HG03457 (cell line): ENCODE data around the gene PAH.

Experiments
- ATAC-seq: cut with Tn5 transposase; IDR thresholded peaks from one replicate; pipeline ENCODE4 v1.9.1; 2021; ENCODE audit warnings: moderate number of reproducible peaks; ENCODE audit not compliant: unreplicated experiment

The PAH gene

DNA sequence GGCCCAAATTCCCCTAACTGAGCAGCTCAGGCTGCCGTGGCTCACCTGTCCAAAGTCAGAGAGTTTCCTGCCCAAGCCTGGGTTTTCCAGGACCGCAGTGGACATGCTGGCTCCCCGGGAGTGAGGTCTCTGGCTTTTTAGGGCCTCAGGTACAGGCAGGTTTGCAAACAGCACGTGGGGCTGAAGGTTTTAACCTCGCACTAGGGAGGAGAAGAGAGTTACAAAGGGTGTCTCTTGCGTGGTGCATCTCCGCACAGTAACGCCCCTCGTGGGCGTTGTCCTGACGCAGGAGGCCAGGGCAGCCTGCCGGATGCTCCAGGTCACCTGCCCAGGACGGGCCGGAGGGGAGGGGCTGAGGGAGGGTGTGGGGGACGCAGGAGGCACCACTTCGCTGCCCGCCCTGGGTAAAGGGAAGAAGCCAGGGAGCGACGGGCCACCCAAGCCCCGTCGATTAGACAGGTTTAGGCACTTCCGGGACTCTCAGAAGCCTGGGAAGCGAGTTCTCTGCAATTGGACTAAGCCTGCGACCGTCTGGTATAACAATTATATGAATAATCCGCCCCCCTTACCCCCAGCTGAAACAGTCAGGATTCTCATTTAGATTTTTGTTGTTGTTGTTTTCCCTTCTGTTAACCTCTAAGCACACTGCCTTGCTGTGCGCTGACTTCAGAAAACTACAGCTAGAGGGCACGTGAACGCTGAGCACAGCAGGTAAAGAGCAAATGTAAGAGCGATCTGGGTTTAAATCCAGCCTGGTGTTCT, at the start of gene PAH:
PAH (minus strand) TSS at position 219 of the 762 bp plus-strand sequence; CDS start at position 105, 114 bp downstream.
- ATAC-seq, result no peak

DNA sequence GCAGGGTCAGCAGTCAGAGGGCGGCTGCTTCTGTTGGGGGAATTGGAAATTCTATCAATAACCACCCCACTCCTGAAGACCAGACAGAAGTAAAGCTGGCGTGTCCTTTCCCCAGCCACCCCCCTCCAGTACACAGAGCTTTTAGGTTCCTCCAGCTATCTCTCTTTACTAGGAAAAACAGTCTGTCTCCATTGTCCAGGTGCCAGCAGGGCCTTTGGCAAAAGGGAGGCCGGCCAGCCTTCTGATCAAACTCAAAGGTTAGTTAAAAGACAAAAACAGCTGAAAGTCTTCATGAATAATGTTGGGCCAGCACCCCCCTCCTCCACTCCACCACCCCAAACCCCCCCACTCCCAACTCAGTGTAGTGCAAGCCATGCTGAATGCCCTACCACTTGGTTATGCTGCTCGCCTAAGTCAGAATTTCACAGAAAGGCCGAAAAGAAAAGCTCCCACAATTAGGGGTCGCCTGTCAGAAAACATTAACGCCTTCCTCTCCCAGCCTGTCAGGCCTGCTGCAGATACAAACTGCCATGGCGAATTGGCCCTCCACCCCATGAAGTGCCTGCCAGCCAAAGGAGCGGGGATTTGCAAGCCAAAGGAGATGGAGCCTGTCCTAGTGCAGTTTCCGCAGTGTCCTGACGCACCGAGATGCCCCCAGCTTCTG, 49.3 kb upstream of the PAH start:
- ATAC-seq, result no peak

DNA sequence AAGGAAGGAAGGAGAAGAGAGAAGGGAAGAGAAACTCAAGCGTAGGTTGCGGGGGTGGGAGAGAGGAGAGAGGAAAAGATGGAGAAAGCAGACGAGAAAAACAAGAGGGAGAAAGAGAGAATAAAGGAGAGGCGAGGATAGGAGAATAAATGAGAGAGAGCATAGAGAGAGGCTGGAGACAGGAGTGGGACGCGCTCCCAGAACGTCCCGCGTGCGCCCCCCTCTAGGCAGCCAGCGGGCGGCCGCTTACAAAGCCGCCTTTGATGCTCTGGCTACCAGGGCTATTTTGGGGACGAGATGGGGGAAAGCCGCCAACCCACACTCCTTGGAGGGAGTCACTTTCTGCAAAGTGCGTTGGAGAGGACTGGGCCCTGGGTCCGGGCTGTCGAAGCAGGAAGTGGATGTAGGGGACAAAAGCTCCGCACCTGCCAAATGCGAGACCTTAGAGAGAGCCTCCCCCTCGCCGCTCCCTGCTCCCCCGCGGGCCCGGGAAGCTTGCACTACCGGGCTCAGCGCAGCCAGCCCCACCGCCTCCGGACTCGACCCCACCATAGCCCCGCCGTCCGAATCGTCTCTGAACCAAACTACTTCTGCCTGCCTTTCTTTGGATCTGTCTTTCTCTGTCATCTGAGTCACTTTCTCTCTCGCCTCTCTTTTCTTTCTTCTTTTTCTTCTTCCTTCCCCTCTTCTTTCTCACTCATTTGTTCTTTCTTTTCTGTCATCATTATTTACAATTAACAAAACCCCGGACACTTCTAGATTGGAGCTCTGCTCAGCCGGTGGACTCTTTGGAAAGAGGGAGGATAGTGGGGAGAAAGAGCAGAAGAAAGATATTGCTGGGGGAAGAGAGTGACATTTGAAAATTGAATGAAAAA, 48.5 kb upstream of the PAH start:
- no peak for ATAC-seq

GRCh38 chr12:102964872-102965271, 47.8 kb upstream of the PAH start:
- no peak for ATAC-seq

- no peak for ATAC-seq
Observed at GRCh38 chr12:102963796-102964195, 46.8 kb upstream of the PAH start.

GRCh38 chr12:102962986-102963385, 45.9 kb upstream of the PAH start:
- ATAC-seq, result no peak

GRCh38 chr12:102962532-102962931, 45.5 kb upstream of the PAH start:
- ATAC-seq, result no peak

DNA sequence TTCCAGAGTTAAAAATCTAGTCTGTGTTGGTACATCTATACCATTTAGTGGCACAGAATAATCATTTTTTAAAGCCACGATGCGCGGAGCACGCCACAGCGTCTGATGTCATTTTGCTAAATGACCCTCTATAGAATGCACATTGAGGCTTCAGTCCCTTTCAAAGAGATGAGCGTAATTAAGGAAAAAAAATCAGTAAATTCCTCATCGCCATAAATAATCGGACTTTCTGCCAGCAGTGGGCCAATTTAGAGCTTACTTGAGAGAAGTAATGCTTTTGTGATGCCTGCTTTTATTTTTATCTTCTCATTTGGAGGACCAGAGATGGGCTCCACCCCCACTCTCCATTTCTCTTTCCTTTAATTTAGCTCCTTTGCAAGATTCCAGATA, 44.4 kb upstream of the PAH start:
- no peak for ATAC-seq

GRCh38 chr12:102960766-102961465, 43.9 kb upstream of the PAH start:
- no peak for ATAC-seq

GRCh38 chr12:102959391-102959790, 42.3 kb upstream of the PAH start:
- no peak for ATAC-seq

DNA sequence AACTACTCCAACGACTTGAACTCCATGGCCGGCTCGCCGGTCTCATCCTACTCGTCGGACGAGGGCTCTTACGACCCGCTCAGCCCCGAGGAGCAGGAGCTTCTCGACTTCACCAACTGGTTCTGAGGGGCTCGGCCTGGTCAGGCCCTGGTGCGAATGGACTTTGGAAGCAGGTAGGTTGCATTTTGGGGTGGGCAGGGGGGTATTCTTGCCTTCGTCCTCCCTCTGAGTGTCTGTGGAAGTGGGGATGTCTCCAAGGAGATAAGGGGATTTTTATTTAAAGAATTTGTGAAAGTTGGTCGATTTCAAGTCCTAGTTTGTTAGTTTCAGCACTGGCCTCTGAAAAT, 41.8 kb upstream of the PAH start:
- no peak for ATAC-seq

DNA sequence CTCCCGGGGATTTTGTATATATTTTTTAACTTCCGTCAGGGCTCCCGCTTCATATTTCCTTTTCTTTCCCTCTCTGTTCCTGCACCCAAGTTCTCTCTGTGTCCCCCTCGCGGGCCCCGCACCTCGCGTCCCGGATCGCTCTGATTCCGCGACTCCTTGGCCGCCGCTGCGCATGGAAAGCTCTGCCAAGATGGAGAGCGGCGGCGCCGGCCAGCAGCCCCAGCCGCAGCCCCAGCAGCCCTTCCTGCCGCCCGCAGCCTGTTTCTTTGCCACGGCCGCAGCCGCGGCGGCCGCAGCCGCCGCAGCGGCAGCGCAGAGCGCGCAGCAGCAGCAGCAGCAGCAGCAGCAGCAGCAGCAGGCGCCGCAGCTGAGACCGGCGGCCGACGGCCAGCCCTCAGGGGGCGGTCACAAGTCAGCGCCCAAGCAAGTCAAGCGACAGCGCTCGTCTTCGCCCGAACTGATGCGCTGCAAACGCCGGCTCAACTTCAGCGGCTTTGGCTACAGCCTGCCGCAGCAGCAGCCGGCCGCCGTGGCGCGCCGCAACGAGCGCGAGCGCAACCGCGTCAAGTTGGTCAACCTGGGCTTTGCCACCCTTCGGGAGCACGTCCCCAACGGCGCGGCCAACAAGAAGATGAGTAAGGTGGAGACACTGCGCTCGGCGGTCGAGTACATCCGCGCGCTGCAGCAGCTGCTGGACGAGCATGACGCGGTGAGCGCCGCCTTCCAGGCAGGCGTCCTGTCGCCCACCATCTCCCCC, 41.2 kb upstream of the PAH start:
- peak; percentile 41 for ATAC-seq

DNA sequence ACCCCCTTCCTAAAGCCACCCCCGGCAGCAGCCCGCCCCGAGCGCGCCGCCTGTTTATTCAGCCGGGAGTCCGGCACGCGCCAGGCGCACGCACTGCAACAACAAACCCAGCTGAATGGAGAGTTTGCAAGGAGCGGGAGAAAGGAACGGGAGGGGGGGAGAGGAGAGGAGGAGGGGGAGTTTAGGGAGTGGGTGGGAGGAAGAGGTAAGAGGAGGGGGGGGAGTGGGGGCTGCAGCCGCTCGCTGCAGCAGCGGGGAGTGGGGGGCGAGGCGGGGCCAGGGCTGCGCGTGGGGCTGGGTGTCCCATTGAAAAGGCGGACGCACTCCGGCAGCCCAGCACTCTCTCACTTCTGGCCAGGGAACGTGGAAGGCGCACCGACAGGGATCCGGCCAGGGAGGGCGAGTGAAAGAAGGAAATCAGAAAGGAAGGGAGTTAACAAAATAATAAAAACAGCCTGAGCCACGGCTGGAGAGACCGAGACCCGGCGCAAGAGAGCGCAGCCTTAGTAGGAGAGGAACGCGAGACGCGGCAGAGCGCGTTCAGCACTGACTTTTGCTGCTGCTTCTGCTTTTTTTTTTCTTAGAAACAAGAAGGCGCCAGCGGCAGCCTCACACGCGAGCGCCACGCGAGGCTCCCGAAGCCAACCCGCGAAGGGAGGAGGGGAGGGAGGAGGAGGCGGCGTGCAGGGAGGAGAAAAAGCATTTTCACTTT, 40.5 kb upstream of the PAH start, which contains the start of gene ASCL1:
ASCL1 (plus strand) TSS at position 336 of the 712 bp plus-strand sequence. CDS start 571 bp downstream, outside the sequence.
- ATAC-seq, result no peak

DNA sequence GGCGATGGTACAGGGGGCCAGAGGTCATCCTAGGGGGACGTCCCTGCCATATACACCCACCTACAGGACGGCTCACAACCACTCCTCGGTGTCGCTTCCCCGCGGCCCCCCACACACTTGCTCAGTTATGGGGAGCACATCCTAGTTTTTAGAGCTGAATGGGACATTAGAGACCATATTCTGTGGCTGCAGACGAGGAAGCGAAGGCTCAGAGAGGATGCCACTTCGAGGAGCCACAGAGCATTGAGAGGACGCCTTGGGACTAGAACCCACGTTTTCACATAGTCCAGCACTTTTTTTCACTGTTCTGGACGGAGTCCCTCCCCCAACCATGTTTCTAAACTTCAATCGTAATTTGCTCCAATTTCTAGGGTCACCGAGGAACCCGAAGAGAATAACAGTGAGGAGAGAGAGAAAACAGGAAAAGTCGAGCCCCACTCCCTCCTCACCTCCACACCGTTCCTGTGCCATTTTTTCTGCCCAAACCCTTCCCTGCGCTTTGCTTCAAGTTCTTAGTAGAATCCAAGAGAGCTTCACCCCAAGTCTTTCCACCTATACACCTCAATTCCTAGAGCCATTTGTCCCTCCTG, 39.8 kb upstream of the PAH start:
- ATAC-seq, result no peak

- no peak for ATAC-seq
Observed at GRCh38 chr12:102955926-102956737, 39.1 kb upstream of the PAH start.

- ATAC-seq, result no peak
Observed at GRCh38 chr12:102954134-102954533, 37.1 kb upstream of the PAH start.

DNA sequence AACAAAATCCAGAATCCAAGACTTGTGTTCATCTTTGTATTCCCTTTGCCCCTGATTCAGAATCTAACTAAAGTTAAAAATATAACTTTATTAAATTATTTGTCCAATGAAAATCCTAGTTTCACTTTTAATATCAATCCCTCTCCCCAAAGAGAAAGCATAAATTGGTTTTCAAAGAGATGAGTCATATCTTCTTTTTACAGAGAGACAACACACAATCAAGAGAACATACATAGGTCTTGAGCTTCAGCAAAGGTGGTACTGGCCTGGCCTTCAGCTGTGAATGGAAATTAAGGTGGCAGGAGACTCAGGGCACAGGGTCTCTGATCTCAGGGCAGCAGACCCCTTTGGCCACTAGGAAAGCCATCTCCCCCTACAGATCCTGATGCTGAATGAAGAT, 36.2 kb upstream of the PAH start:
- no peak for ATAC-seq

GRCh38 chr12:102951841-102952240, 34.8 kb upstream of the PAH start:
- no peak for ATAC-seq
